ENCODE results near the gene ATP2C1.
A peak's percentile ranks its signal among the peaks of the same experiment; 100 is the strongest.
"Not testable (repeated sequence)": the region's sequence is repeated elsewhere in the genome, so short reads cannot be mapped to it uniquely, and the experiment has no call there.

The ATP2C1 gene, protein sequence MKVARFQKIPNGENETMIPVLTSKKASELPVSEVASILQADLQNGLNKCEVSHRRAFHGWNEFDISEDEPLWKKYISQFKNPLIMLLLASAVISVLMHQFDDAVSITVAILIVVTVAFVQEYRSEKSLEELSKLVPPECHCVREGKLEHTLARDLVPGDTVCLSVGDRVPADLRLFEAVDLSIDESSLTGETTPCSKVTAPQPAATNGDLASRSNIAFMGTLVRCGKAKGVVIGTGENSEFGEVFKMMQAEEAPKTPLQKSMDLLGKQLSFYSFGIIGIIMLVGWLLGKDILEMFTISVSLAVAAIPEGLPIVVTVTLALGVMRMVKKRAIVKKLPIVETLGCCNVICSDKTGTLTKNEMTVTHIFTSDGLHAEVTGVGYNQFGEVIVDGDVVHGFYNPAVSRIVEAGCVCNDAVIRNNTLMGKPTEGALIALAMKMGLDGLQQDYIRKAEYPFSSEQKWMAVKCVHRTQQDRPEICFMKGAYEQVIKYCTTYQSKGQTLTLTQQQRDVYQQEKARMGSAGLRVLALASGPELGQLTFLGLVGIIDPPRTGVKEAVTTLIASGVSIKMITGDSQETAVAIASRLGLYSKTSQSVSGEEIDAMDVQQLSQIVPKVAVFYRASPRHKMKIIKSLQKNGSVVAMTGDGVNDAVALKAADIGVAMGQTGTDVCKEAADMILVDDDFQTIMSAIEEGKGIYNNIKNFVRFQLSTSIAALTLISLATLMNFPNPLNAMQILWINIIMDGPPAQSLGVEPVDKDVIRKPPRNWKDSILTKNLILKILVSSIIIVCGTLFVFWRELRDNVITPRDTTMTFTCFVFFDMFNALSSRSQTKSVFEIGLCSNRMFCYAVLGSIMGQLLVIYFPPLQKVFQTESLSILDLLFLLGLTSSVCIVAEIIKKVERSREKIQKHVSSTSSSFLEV

DNA sequence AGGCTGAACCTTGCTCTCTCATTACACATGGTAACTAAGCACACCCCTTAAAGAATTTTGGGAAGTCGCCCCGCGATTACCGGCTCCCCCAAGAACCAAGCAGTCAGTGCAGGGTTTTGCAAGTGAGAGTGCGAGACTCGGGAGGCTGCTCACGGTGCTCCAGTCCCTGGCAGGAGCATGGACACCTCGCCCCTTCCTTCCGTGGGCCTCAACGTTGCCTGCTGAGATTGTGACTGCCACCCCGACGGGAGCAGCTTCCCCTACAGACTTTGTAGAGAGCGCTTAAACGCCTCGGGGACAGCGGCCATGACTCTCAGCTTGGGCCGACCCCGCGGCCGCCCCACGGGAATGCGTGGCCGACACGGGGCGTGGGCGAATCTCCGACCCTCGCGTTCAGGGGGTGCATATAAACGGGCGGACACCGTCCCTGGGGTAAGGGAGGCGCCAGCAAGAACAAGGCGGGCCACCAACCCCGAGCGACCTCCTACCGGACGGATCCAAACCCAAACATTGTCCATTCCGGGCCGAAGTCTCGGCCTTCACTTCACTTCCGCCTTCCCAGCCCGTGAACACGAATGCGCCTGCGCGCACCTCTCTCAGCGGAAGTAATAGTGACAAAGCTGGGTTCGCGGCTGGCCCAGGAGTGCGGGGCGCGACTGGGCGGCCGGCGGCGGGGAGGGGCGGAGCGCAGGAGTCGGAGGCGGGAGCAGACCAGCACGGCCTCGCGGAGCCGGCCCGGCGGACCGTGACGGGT is at the start of gene ATP2C1:
Gene ATP2C1, plus strand, starts transcription at position 709 of the 754 bp plus-strand sequence. CDS start 686 bp downstream, outside the sequence.
- ATAC-seq: peak; percentile 91
- DNase-seq: peak; percentile 93

DNA sequence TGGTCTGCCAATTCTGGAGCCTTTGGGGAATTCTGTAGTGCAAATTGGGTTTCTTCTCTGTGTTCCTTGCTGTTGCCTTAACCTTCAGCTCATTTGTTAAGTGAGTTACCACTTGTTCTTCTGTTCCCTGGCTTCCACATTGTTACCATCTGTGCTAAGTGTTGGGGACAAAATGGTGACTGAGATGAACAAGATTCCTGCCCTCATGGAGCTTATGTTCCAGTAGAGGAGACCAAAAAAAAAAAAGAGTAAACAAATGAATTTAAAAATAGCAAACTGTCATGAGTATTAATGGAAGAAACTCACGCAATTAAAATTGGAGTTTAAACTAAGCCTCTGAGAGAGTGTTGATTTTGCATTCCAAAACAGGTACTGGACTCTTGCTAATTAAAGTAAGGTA is 49.4 kb upstream of the ATP2C1 start:
- ATAC-seq (no peak), DNase-seq (no peak)

DNA sequence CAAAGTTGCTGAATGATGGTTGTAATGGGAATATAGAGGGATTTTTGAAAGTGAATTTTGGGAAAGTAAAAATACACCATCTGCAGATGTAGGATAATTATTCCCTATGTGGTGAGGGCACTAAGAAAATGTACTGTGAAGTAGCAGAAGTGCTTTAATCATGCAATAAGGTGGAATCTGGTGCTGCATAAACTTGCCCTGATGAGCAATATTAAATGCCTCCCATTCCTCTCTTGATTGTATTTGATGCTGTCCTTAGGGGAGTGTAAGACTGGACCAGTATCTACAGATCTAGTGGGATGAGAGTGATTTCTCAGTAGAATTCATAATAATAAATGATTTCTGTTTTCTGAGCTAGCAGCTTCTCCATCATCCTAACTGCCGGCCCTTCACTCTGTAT is 47.7 kb upstream of the ATP2C1 start:
- no peak for ATAC-seq
- no peak for DNase-seq

DNA sequence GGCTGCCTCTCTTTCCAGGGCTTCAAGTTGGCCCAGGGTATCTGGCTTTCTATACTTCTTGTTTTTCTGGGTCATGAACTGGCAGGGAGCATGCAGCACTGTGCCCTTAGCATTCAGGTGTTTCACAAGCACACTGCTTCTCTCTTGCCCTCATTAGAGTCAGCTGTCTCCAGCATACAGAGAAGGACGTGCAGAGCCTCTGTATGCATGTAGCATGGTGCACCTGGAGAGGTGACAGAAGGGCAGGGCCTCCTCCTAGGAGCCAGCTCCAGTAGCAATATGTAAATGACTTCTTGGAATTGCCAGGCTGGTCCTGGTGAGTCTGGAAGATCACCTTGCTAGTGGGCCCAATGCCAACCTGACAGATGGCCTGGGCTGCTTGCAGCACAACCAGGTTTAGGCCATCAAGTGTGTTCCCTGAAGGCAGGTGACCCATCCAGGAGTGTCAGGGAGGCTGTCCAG is 44.8 kb upstream of the ATP2C1 start:
- ATAC-seq (no peak), DNase-seq (no peak)

DNA sequence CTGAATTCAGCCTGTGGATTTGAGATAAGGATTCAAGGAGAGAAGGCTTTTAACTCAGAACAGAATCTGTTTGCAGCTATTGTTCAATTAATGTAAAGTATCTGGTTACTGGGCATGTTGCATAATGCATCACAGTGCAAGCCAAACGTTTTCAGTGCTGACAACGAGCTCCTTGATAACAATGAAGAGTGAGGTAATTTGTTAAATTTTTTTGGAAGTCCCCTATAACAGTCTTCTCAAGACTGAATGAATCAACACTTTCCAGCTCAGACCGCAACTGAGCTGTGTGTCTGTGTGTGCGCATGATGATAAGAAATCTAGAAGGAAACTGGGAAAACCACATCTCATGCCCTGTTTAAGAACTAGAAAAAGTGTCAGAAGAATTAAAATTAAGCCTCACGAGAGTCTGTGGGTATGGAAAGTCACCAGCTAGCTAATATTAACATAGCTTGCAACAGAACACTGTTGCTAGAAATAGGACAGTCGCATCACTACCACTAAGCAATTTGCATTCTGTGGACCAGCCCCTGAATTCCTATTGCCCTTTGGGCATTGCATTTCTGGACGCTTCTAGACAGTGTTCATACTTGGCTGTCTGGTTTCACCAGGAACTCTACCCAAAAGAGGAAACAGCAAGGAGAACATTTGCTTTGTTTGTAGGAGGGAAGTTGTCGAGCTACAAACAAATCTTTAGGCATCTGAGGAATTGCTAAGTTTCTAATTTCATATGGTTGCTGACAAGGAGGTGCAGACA is 43.7 kb upstream of the ATP2C1 start:
- peak; percentile 96 for ATAC-seq
- peak; percentile 43 for DNase-seq

DNA sequence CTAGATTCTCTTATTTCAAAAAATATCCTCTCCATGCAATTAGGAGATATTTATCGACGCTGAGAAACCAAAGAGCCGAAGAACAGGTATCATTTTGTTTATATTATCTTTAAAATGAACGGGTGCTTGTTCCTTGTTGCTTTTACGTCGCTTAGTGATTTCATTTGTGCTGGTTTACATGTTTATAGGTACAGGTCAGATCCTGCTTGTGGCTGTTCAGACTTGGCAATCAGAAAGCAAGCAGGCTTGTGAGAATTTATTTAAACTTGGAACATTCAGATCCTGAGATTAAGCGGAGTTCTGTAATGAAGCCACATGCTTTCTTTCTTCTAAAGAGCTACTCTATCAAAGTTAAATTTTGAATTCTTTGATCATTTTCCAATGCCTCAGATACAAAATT is 43.0 kb upstream of the ATP2C1 start:
- ATAC-seq: no peak
- DNase-seq: no peak

DNA sequence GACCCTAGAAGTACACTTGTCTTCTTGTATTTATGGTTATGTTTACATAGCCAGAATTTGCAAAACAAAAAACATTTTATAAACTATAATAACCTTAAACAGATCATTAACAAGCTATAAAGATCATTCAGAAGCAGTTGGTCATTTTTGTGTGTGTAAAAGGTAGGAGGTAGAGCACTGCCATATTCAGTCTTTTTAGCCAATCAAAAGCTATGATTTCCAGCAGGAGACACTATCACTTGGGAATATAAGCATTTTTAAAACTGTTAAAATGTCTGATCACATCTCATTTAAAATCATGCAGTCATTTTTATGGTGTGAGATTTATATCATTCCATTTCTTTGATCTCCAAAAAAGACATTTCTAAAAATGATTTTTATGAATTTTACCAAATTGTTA is 42.6 kb upstream of the ATP2C1 start:
- DNase-seq: no peak

DNA sequence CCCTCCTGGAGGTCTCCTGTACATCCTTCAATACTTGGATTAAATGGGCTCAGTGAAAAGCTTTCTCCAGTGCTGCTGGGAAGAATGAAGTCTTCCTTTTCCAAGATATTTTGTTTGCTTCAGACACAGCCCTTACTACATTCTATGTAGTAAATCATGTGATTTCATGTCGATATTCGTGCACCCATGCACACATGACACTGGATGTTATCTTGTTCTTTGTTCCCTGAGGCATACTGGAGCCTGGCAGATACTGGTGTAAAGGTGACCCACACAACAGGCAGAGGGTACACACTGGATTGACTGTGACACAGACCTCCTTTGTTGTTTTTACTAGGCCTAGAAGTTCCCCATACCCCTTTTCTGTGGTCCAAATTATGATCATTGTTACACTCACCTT is 40.3 kb upstream of the ATP2C1 start:
- no peak for ATAC-seq
- DNase-seq: no peak

More for the DNA sequence above, 42.6 kb upstream of the ATP2C1 start:
- no peak for ATAC-seq

DNA sequence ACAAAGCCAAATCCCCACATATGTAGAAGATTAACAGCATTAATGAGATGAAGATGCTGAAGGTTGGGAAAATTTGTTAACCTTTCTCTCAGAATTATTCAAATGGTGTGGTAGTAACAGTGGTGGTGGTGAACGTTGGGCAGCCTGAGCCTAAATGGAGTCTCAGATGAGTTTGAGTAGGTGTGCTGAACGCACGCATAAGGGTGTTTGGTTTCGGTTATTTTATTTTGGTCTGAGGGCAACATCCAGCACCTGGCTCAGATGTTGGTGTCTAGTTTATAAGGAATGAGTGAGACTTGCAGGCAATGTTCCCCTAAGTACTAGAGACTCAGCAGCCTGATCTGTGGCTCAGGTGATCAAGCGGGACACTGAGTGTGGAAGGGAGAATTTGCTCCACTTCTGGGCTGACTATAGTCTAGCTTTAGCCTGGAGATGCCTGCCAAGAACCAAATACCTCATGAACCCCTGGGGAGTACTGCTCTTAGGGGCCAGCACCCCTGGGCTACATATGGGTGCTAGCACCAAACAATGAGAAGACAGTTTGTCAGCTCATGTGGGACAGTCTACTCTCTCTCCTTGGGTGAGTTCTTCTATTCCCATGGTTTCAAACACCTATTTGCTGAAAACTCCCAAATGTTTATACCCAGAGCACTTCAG is 39.5 kb upstream of the ATP2C1 start:
- no peak for DNase-seq

DNA sequence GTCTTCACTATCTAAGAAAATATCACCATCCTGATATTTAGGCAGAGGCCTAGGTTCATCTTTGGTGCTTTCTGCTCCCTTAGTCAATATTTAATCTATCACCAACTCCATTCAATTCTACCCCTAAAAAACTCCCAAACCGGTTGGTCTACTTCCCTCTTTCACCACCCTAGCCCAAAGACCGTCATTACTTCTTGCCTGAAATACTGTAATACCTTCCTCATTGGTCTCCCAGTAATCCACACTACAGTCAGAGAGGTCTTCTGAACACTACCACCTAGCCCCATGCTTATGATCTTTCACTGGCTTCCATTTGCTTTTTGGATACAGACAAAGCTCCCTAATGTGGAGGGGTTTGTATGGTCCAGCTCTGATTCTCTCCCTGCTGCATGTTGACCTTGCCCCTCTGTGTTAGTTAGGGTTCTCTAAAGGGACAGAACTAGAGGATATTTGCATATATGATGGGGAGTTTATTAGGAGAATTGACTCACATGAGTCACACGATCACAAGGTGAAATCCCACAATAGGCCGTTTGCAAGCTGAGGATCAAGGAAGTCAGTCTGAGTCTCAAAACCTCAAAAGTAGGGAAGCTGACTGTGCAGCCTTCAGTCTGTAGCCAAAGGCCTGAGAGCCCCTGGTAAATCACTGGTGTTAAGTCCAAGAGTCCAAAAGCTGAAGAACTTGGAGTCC is 36.4 kb upstream of the ATP2C1 start:
- DNase-seq (no peak), ATAC-seq (no peak)

More for the DNA sequence above, 39.5 kb upstream of the ATP2C1 start:
- ATAC-seq: no peak

DNA sequence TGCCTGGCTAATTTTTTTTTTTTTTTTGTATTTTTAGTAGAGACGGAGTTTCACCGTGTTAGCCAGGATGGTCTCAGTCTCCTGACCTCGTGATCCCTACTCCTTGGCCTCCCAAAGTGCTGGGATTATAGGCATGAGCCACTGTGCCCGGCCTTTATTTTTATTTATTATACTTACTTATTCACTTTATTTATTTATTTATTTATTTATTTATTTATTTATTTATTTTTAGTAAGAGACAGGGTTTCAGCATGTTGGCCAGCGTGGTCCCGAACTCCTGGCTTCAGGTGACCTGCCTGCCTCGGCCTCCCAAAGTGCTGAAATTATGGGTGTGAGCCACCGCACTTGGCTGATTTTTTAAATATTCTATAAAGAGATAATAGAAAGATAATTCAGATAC is 31.8 kb upstream of the ATP2C1 start:
- ATAC-seq, DNase-seq: not testable (repeated sequence)

DNA sequence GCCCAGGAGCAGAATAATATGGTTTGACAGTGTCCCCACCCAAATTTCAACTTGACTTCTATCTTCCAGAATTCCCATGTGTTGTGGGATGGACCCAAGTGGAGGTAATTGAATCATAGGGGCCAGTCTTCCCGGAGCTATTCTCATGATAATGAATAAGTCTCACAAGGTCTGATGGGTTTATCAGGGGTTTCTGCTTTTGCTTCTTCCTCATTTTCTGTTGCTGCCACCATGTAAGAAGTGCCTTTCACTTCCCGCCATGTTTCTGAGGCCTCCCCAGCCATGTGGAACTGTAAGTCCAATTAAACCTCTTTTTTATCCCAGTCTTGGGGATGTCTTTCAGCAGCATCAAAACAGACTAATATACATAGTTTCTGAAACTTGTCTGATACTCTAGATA is 28.4 kb upstream of the ATP2C1 start:
- ATAC-seq (no peak), DNase-seq (no peak)

DNA sequence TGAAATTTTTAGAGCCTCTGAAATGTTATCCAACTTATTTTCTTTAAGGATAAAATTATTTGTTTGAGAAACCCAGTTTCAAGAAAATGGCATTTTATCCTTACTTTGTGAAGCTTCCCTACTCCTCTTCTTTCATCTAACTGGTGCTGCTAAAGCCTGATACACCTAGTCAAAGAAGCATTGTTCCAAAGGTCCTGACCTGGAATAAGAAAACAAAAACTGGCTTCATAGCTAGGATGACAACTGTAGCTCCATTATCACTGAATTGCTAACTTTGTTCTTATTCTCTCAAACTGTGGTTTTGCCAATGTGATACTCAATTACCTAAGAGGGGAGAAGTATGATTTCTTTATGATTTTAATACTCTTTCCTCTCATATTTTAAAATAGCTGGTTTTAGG is 27.6 kb upstream of the ATP2C1 start:
- ATAC-seq: no peak
- no peak for DNase-seq

DNA sequence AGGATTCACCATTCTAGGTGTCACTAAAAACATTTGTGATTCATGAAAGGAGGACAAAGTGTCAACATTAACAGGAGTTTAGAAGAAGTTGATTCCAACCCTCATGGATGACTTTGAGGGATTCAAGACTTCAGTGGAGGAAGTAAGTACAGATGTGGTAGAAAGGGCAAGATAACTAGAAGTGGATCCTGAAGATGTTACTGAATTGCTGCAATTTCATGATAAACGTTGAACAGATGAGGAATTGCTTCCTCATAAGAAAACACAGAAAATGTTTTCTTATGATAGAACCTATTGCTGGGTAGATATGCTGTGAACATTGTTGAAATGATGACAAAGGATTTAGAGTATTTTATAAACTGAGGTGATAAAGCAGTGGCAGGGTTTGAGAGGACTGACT is 23.5 kb upstream of the ATP2C1 start:
- ATAC-seq: no peak
- DNase-seq: no peak

DNA sequence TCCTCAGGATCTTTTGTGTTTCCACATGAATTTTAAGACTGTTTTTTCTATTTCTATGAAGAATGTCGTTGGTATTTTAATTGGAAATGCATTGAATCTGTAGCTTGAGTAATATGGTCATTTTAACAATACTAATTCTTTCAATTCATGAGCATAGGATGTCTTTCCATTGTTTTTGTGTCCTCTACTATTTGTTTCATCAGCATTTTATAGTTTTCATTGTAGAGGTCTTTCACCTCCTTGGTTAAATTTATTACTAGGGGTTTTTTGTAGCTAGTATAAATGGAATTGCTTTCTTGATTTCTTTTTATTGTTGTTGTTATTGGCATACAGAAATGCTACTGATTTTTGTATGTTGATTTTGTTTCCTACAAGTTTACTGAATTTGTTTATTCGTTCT is 17.3 kb upstream of the ATP2C1 start:
- no peak for ATAC-seq

DNA sequence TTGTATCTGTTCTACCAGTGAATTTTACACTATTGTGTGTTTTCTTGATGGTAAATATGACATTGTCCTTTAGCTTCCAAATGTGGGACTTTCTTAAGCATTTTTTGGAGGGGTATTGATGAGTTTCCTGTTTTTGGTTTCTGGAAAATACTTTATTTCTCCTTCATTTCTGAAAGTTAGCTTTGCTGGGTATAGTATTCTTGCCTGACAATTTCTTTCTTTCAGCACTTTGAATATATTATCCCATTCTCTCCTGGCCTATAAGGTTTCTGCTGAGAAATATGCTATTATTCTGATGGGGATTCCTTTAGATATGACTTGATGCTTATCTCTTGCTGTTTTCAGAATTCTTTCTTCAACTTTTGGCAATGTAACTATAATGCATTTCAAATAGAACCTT is 15.4 kb upstream of the ATP2C1 start:
- no peak for ATAC-seq
- DNase-seq: no peak

More for the DNA sequence above, 17.3 kb upstream of the ATP2C1 start:
- DNase-seq: no peak

DNA sequence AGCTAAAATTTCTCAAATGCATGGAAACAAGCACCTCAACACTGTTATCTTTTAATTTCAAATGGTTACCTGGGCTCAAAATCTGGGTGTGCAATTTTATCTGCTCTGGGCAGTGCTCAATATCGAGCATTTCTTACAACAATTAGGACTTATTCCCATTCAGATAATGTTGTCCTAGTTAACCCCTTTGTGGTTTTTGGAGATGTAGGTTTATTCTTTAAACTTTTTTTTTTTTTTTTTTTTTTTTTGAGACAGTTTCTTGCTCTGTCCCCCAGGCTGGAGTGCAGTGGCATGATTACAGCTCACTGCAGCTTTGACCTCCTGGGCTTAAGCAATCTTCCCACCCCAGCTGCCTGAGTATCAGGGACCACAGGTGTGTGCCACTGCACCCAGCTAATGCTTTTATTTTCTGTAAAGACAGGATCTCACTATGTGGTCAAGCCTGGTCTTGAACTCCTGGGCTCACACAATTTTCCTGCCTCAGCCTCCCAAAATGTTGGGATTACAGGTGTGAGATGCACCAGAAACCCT is 4.4 kb upstream of the ATP2C1 start:
- DNase-seq: no peak

DNA sequence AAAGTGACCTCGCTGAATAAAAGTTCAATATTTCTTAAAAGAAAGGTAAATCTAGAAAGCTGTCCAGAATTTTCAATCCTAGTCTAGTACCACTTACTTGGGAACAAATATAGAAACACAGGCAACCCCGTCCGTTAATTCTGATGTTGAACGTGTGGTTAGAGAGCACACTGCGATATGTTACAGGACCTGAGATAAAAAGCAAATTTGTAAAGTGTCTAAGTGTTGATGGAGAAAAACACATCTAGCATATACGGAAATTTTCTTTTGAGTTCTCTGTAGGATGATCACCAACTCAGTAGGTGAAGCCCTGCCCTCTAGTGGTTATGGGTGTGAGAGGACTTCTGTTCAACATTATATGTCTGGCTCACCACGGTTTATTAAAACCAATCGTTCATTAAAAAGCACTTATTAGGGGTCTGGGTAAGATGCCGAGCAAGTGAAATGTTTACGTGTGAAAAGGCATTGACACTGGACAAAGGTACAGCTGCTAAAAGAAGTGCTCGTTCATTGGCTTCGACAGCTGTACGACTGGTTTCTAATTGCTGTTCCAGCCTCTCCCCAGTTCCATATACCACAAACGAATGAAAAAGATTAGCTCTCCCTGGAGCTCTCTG is 1.0 kb upstream of the ATP2C1 start:
- ATAC-seq (peak; percentile 57), DNase-seq (peak; percentile 65)

More for the DNA sequence above, 4.4 kb upstream of the ATP2C1 start:
- no peak for ATAC-seq

All from stimulated activated naive CD8-positive, alpha-beta T cell treated with anti-CD3 and anti-CD28 coated beads, Interleukin-15, Interleukin-2, amounts not matched to agents 100 U/mL and 50 U/mL, for 24 hours (primary cell).